ENCODE measurements around the gene POLD2. TPM values are rescaled to one million over a fixed set of nuclear protein-coding genes. Genes with fewer than 3 reads are reported as not detected.
A peak's percentile ranks its signal among the peaks of the same experiment; 100 is the strongest.

POLD2 gene
- total RNA-seq, 1 experiment from 2014 or later = 154 TPM

GRCh38 chr7:44145479-44145968 lies 22.2 kb upstream of the POLD2 start (continued):
- TF ChIP-seq, protein P1, sequence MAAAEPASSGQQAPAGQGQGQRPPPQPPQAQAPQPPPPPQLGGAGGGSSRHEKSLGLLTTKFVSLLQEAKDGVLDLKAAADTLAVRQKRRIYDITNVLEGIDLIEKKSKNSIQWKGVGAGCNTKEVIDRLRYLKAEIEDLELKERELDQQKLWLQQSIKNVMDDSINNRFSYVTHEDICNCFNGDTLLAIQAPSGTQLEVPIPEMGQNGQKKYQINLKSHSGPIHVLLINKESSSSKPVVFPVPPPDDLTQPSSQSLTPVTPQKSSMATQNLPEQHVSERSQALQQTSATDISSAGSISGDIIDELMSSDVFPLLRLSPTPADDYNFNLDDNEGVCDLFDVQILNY (CRISPR knock-in tag; IDR thresholded peaks at IDR 0.05) = peak; percentile 96
- TF ChIP-seq EMX1 (CRISPR knock-in tag; IDR thresholded peaks at IDR 0.05) (no peak), ATF3 (CRISPR knock-in tag; conservative IDR thresholded peaks at IDR 0.05) (peak; percentile 96), SP1 (CRISPR knock-in tag; conservative IDR thresholded peaks at IDR 0.05) (peak; percentile 87), IRF2 (CRISPR knock-in tag; IDR thresholded peaks at IDR 0.05; ENCODE audit: borderline replicate concordance, low read depth) (peak; percentile 93)

- no peak for ATAC-seq
- ChIA-PET CTCF (interaction anchor here (1.1 to 1.3 kb wide), 3 partner anchors 9 to 52 kb away, joined by 3 to 4 read pairs (median 3); no protein-coding TSS in a partner anchor), POLR2A (no interaction called here)
- Mint-ChIP-seq H3K27me3 (ENCODE audit: low read depth) (peaks cover 41% of the 10 kb centered on the region), H3K9me3 (no peaks in the 10 kb centered on the region), H3K27ac (no peak overlapping the region), H3K36me3 (no peaks in the 10 kb centered on the region), H3K4me3 (peak overlapping the region; percentile 77), H3K4me1 (peaks cover 21% of the 10 kb centered on the region)
- TF ChIP-seq NR2C2 (CRISPR knock-in tag; IDR thresholded peaks at IDR 0.05) = no peak
- TF ChIP-seq ZNF263 (CRISPR knock-in tag; IDR thresholded peaks at IDR 0.05; ENCODE audit: low read depth) = peak; percentile 84; the same call in 1 of the 2 replicates
- no peak for DNase-seq (ENCODE audit: low spot score)
Measured at GRCh38 chr7:44144968-44145478, 21.7 kb upstream of the POLD2 start.

GRCh38 chr7:44144426-44144967 lies 21.1 kb upstream of the POLD2 start:
- H3K9me3 Mint-ChIP-seq = no peaks in the 10 kb centered on the region
- POLR2A ChIA-PET = no interaction called here
- H3K4me1 Mint-ChIP-seq = peaks cover 21% of the 10 kb centered on the region
- no peak overlapping the region; the same call in 1 of the 2 replicates for H3K4me3 Mint-ChIP-seq
- TF ChIP-seq NR3C1 (CRISPR knock-in tag; conservative IDR thresholded peaks at IDR 0.05; ENCODE audit: low read depth) (no peak), MLX (CRISPR knock-in tag; IDR thresholded peaks at IDR 0.05) (no peak), FOXJ3 (CRISPR knock-in tag; IDR thresholded peaks at IDR 0.05; ENCODE audit: borderline replicate concordance) (no peak), KAT7 (CRISPR knock-in tag; IDR thresholded peaks at IDR 0.05; ENCODE audit: borderline replicate concordance) (no peak), NR2C2 (CRISPR knock-in tag; IDR thresholded peaks at IDR 0.05) (no peak), EMX1 (CRISPR knock-in tag; IDR thresholded peaks at IDR 0.05) (no peak), ZNF317 (CRISPR knock-in tag; IDR thresholded peaks at IDR 0.05; ENCODE audit: borderline replicate concordance, low read depth) (no peak), ESRRA (CRISPR knock-in tag; IDR thresholded peaks at IDR 0.05; ENCODE audit: borderline replicate concordance) (no peak), ATF1 (CRISPR knock-in tag; IDR thresholded peaks at IDR 0.05) (no peak), ERG (CRISPR knock-in tag; IDR thresholded peaks at IDR 0.05) (no peak), ZBTB43 (CRISPR knock-in tag; IDR thresholded peaks at IDR 0.05) (no peak), NFE2L1 (CRISPR knock-in tag; IDR thresholded peaks at IDR 0.05) (no peak), ZNF671 (CRISPR knock-in tag; IDR thresholded peaks at IDR 0.05) (no peak), RORB (CRISPR knock-in tag; IDR thresholded peaks at IDR 0.05) (no peak)
- TF ChIP-seq, protein P2, sequence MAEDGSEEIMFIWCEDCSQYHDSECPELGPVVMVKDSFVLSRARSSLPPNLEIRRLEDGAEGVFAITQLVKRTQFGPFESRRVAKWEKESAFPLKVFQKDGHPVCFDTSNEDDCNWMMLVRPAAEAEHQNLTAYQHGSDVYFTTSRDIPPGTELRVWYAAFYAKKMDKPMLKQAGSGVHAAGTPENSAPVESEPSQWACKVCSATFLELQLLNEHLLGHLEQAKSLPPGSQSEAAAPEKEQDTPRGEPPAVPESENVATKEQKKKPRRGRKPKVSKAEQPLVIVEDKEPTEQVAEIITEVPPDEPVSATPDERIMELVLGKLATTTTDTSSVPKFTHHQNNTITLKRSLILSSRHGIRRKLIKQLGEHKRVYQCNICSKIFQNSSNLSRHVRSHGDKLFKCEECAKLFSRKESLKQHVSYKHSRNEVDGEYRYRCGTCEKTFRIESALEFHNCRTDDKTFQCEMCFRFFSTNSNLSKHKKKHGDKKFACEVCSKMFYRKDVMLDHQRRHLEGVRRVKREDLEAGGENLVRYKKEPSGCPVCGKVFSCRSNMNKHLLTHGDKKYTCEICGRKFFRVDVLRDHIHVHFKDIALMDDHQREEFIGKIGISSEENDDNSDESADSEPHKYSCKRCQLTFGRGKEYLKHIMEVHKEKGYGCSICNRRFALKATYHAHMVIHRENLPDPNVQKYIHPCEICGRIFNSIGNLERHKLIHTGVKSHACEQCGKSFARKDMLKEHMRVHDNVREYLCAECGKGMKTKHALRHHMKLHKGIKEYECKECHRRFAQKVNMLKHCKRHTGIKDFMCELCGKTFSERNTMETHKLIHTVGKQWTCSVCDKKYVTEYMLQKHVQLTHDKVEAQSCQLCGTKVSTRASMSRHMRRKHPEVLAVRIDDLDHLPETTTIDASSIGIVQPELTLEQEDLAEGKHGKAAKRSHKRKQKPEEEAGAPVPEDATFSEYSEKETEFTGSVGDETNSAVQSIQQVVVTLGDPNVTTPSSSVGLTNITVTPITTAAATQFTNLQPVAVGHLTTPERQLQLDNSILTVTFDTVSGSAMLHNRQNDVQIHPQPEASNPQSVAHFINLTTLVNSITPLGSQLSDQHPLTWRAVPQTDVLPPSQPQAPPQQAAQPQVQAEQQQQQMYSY (CRISPR knock-in tag; IDR thresholded peaks at IDR 0.05) = no peak
- no peak overlapping the region for H3K27ac Mint-ChIP-seq
- CTCF ChIA-PET = interaction anchor here (1.1 to 1.3 kb wide), 3 partner anchors 9 to 52 kb away, joined by 3 to 4 read pairs (median 3); no protein-coding TSS in a partner anchor
- ATAC-seq (no peak), DNase-seq (ENCODE audit: low spot score) (peak; percentile 10)
- H3K36me3 Mint-ChIP-seq = no peaks in the 10 kb centered on the region
- H3K27me3 Mint-ChIP-seq (ENCODE audit: low read depth) = peaks cover 41% of the 10 kb centered on the region

Data from WTC11 (cell line).